ENCODE data around the gene KDM5A.
"Not testable (repeated sequence)": the region's sequence is repeated elsewhere in the genome, so short reads cannot be mapped to it uniquely, and the experiment has no call there.

Gene KDM5A

GRCh38 chr12:238736-239398 lies 150.3 kb downstream of the KDM5A start:
- no peak for DNase-seq (ENCODE audit: low read depth in 2 of 2)

- no peak for DNase-seq (ENCODE audit: low read depth in 2 of 2)
Measured at GRCh38 chr12:238116-238515, 151.0 kb downstream of the KDM5A start.

- no peak for DNase-seq (ENCODE audit: low read depth in 2 of 2)
Measured at GRCh38 chr12:237026-237815, 151.9 kb downstream of the KDM5A start.

- no peak for DNase-seq (ENCODE audit: low read depth in 2 of 2)
Measured at GRCh38 chr12:236445-236844, 152.7 kb downstream of the KDM5A start.

- not testable (repeated sequence) for DNase-seq (ENCODE audit: low read depth in 2 of 2)
Measured at GRCh38 chr12:235967-236366, 153.2 kb downstream of the KDM5A start.

GRCh38 chr12:234891-235415 lies 154.2 kb downstream of the KDM5A start:
- no peak for DNase-seq (ENCODE audit: low read depth in 2 of 2)

GRCh38 chr12:234019-234418 lies 155.1 kb downstream of the KDM5A start:
- no peak for DNase-seq (ENCODE audit: low read depth in 2 of 2)

- no peak for DNase-seq (ENCODE audit: low read depth in 2 of 2)
Measured at GRCh38 chr12:233615-233968, 155.5 kb downstream of the KDM5A start.

- DNase-seq (ENCODE audit: low read depth in 2 of 2): no peak
Measured at GRCh38 chr12:232731-233614, 156.1 kb downstream of the KDM5A start.

GRCh38 chr12:230925-231671 lies 158.0 kb downstream of the KDM5A start:
- DNase-seq (ENCODE audit: low read depth in 2 of 2): no peak
